ENCODE data around the gene OR13C2. TPM values are rescaled to one million over a fixed set of nuclear protein-coding genes. Genes with fewer than 3 reads are reported as not detected.

Gene OR13C2
- total and polyA plus RNA-seq, 4 donors, result not detected

- TF ChIP-seq CTCF (IDR thresholded peaks at IDR 0.05; ENCODE audit: low read depth, low read length, missing input control), result no peak
- no peak for TF ChIP-seq NR2F2 (IDR thresholded peaks at IDR 0.05)
- no peak for TF ChIP-seq FOXA2 (IDR thresholded peaks at IDR 0.05)
Observed at GRCh38 chr9:104555521-104555920, 49.9 kb downstream of the OR13C2 start (continued).

Other genes starting within 250 kb of the OR13C2 start
- not detected for gene OR13F1, start 101.4 kb downstream of the OR13C2 start, total RNA-seq
- not detected for gene OR13F1, start 101.4 kb downstream of the OR13C2 start, polyA plus RNA-seq
- under 1 TPM; 0.14 to 0.17 TPM for gene OR13C4, start 78.4 kb downstream of the OR13C2 start, total RNA-seq
- not detected for gene OR13C4, start 78.4 kb downstream of the OR13C2 start, polyA plus RNA-seq
- gene OR13C3, start 68.8 kb downstream of the OR13C2 start, total RNA-seq, result under 1 TPM in 1 of 2 donors, not detected in 1; 0.17 TPM
- not detected for gene OR13C3, start 68.8 kb downstream of the OR13C2 start, polyA plus RNA-seq
- not detected for gene OR13C8, start 36.5 kb downstream of the OR13C2 start, total RNA-seq
- gene OR13C8, start 36.5 kb downstream of the OR13C2 start, polyA plus RNA-seq, result not detected
- not detected for gene OR13C5, start 6.2 kb downstream of the OR13C2 start, total RNA-seq
- not detected for gene OR13C5, start 6.2 kb downstream of the OR13C2 start, polyA plus RNA-seq
- gene OR13C9, start 12.6 kb upstream of the OR13C2 start, total RNA-seq, result under 1 TPM in 1 of 2 donors, not detected in 1; 0.25 TPM
- not detected for gene OR13C9, start 12.6 kb upstream of the OR13C2 start, polyA plus RNA-seq
- gene OR13D1, start 88.9 kb upstream of the OR13C2 start, total RNA-seq, result not detected
- not detected for gene OR13D1, start 88.9 kb upstream of the OR13C2 start, polyA plus RNA-seq
- gene NIPSNAP3A, start 142.1 kb upstream of the OR13C2 start, total RNA-seq, result 10 to 100 TPM; 18.7 to 41.2 TPM
- 10 to 100 TPM; 28.0 to 36.2 TPM for gene NIPSNAP3A, start 142.1 kb upstream of the OR13C2 start, polyA plus RNA-seq
- 1 to 10 TPM; 1.3 to 2.1 TPM for gene NIPSNAP3B, start 158.5 kb upstream of the OR13C2 start, total RNA-seq
- under 1 TPM; 0.62 to 0.76 TPM for gene NIPSNAP3B, start 158.5 kb upstream of the OR13C2 start, polyA plus RNA-seq

All from liver (tissue), 5 donors.